ELF-1 (cell line): Measurements from ENCODE around the gene FCRL5.
"Not testable (repeated sequence)": the region's sequence is repeated elsewhere in the genome, so short reads cannot be mapped to it uniquely, and the experiment has no call there.

ENCODE experiments used
- DNase-seq: peaks from one replicate; pipeline ENCODE4 v3.0.0-alpha.2; 2016; ENCODE audit warnings: low read depth, low spot score

Gene FCRL5

DNA sequence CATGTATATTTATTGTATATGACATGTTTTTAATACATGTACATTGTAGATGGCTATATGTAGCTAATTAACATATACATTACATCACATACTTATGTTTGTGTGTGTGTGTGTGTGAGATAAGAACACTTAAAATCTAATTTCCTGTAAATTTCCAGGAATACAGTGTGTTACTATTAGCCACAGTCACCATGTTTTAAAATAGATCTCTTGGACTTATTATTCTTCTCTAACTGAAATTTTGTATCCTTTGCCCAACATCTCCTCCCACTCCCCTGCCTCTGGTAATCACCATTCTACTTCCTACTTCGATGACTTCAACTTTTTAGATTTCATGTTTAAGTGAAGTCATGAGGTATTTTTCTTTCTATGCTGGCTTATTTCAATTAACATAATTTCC lies 64.8 kb downstream of the FCRL5 start:
- DNase-seq, result no peak

DNA sequence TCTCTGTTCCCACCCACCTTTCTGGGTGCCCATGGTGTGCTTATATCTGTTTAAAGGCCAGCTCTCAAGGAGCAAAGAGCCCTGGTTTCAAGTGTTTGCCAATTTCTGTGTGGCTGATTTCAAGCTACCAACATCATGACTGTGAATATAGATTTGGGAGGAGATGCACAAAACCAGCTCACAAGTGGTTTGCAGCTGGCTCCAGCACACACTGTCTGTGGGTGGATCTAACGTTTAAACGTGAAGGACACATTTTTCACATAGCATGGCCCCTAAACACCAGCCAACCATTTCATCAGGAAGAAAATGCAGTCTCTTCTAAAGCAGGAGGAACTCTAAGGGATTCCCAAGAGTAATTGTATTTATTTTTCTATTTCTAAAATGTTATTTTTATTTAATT lies 65.2 kb downstream of the FCRL5 start:
- no peak for DNase-seq

DNA sequence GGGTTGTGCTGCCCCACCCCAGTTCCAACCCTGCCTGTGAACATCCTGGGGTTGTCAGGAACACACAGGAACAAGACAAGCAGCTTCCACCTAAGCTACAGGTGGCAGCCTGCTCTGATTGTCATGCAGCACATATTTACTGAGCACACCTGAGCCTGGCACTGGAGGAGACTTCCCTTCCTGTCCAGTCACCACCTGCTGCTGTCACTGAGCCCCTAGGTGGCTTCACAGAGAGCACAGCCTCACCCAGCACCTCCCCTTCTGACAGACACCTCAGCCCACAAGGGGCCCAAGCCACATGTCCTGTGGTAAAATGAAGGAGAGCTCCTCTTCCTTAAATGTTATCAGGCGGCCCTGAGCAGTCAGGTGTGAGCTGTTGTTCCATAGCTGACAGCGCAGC lies 65.9 kb downstream of the FCRL5 start:
- not testable (repeated sequence) for DNase-seq

DNA sequence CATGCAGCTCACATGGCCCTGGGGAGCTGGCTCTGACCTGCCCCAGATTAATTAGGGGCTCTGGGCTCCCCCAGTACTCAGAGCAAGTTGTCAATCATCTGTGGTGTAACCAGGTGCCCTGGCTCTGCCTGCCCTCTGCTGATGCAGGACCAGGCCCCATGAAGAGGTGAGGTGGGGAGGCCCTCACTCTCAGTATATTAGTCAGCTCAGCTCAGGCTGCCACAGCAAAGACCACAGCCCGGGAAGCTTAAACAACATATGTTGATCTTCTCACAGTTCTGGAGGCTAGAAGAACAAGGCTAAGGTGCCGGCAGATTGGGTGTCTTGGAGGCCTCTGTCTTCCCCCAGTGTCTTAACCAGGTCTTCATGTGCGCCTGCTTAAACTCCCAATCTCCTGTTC lies 66.5 kb downstream of the FCRL5 start:
- no peak for DNase-seq

DNA sequence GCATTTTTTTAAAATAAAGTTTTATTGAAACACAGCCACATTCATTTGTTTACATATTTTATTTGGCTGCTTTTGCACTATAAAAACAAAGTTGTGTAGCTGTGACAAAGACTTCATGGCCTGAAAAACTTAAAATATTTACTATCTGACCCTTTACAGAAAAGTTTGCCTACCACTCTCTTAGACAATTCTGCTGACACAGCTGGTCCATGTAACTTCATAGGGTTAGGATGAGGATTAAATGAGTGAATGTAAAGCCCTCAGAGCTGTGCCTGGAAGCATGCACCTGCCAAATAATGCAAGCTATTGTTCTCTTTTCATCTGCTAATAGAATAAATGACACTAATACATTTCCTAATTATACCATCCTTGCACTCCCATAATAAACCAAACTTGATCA lies 67.7 kb downstream of the FCRL5 start:
- no peak for DNase-seq

DNA sequence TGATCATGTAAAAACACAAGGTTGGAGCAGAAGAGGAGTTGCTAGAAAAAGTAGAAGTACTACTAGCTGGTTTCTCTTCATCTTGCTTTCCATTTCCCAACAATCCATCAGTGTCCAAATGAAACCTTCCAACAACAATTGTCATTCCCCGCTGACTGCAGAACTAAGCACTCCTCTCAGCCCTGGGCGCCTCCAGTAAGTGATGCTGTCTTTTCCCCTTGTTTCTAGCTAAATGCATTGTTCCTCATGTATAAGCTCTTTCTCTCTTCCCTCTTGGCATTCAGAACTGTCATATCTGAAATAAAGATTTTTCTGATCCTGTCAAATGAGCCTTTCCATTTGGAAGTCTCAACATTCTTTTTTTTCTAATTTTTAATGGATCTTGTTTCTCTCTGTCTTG lies 68.7 kb downstream of the FCRL5 start:
- no peak for DNase-seq

DNA sequence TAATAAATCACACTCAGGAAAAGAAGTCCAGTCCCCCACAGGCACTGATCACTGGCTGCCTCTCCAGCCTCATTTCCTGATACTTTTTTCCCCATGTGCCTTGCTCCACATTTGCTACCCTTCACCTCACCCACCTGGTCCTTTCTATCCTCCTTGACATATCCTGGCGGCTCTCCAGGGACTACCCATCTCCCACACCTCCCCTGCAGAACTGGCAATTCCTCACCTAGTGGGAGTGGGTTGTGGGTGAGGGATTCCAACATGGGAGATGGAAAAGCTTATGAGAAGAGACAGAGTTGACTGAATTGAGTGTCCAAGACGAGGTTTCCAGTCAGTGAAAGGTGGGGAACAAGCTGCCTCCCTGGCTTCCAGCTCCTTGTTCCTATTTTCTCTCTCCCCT lies 69.6 kb downstream of the FCRL5 start:
- DNase-seq, result no peak

DNA sequence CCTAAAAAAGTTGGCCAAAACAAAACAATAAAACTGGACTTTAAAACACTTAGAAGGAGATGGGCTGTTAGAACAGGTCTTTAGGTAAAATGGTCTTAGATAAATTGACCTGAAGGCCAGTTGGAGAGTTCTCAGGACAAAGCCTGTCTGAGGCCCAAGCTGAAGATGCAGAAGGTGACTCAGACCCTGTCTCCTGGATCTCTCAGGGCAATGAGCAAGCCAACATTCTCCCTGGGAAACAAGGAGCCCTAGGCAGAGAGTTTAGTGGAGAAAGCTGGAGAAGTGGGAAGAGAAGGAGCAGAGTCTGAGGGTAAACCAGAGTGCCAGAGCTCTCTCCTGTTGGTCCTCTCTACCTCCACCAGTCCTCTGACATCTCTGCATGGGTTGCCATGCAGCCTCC lies 70.1 kb downstream of the FCRL5 start:
- DNase-seq, result no peak

DNA sequence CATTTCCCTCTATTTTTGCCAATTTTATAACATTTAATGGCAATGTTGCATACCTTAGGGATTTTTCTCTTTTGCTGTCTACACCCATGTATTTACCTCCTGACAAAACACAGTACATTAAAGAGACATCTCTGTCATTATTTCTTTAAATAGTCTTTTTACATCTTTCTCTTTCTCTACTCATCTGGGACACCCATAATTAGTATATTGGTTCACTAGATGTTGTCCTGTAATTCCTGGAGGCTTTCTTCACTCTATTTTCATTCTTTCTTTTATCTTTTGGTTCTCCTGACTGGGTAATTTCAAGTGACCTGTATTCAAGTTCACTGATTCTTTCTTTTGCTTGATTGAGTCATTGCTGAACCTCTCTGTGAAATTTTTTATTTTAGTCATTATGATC lies 74.3 kb downstream of the FCRL5 start:
- no peak for DNase-seq

DNA sequence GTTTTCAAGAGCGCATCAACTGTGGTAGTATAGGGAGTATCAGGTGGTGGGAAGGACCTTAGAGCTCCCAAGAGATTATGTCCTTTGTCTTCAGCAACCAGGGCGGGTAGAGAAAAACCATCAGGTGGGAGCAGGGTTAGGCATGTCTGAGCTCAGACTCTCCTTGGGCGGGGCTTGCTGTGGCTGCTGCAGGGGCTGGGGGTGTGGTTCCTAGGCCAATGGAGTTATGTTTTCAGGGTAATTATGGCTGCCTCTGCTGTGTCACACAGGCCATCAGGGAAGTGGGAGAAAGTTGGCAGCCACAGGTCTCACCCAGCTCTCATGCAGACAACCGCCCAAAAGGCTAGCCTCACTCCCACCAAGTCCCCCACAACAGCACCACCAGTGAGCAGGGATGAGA lies 74.9 kb downstream of the FCRL5 start:
- peak; percentile 17 for DNase-seq

DNA sequence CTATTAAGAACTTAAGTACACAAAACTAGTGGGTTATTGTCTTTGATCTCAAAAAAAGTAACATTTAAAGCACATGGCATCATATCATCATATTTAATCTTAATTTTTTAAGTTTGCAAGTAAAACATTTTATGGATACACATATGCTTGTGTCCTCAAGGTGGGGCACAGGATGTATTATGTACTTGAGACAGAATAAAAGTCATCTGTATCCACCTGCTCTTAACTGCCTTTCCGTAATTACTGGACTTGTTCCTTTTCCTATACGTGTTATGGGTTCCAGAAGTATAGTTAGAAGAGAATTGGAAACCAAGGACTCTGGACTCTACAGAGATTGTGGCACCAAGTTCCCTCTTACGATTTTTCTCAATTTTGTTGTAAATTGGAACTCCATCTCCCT lies 79.4 kb downstream of the FCRL5 start:
- DNase-seq, result no peak

DNA sequence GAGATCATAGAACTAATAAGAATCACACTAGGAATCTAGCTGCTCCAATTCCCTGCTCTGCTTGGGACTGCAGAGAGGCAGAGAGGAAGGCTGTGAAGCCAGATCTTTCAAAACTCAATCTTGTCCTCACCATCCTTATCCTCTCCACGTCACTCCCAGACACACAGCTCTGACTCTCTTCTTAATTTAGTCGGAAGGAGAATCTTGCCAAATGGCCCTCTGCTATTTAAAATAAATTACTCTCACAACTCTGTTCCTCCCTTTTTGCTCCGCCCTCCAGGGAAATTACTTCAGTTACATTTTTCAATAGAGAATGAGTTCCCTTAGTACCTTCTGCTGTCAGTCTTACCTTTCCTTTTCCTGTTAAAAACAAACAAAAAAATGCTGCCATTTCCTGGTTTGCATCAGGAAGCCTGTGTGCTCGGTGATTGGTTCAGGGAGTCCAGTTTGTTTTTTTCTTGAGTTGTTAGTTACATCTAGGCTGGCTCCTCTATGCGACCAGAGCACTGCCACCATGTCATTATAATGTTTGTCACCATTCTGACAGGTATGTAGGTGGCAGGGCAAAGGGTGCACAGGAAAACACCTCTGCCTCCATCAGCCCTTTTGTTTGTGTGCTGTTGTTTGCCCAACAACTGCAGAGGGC lies 80.1 kb downstream of the FCRL5 start:
- DNase-seq, result no peak

DNA sequence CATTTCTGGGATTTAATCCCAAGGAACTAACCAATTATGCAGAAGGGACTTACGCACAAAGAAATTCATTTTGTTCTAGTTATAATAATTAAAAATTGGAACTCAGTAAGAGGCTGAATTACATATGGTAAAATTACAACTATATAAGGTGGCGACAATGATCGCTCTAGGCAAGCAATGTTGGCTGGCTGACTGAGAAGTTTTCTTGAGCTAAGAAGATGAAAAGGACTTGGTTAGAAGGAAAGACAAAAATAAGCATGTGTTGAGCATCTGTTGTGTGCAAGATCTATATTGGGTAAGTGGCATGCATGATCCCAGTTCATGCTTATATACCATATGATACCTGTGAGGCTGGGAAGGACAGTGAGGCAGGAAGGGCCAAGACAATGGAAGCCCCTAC lies 80.8 kb downstream of the FCRL5 start:
- DNase-seq, result no peak

DNA sequence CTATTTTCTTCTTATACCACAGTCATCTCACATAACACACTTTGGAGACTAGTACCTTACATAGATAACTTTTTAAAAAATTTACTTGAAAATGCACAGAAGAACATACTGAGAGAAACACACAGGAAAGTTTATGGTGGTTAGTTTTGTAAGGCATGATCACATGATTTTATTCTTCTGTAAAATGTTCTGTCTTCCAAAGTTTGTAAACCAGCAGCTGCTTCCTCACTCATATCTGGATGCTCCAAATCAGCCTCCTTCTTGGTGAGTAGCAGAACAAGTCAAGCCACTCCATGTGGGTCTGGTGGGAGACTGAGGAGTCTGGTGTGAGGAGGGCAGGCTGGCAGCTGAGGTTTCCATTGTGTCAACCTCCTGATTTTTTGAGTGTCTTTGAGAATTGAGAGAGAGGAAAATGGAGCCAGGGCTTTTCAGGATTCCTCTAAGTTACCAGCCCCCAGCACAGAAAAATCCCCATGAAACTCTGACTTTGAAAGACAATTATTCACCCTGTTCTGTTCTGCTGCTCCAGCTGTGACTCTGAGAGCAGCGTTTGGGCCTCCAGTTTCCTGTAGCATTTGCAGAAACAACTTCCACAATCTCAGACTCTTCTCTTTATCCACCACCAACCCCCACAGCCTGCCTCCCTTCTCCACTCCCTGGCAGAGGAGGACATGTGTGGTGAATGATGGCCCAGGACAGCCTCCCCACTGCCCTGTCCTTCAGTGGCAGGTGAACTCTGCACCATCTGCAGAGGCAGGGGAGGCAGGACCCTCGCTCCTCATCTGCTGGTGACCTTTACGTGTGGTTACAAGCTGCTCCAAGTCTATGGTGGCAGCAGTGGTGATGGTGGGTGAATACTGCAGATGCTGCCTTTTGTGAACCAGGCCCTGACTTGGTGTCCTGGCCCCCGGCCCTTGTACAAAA lies 82.3 kb downstream of the FCRL5 start:
- DNase-seq, result no peak

DNA sequence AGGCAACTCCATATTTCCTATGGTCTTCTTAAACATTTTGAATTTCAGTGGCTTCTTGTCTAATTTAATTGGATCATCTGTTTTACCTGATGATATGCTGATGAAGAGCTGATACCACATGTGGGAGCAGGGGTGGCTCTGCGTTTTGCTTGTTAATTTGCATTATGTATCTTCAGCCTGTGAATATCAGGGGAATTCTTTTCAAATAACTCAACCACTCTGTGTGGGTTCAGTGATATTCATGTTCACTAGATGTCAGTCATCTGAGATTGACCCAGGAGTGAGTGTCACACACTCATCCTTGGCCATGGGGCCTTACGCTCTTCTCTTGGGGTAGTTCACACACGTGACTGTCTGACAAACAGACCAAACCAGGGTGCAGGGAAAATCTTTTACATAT lies 83.0 kb downstream of the FCRL5 start:
- DNase-seq, result no peak

DNA sequence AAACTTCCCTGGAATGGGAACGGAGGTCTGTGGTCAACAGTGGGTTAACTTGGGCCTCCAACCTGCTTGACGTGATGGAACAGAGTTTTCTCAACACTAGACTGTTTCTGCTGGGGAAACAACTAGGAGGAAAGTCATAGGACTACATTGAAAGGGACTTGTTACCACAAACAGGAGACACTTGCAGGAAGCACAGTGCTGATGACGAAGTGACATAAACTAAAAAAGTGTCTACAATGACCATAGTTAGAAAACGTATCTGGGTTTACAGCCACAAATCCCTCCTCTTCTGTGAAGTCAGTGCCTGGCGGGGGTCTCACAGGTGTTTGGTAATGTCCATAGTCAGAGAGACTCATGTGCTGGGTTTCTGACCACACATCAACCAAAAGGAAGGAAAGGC lies 86.3 kb downstream of the FCRL5 start:
- no peak for DNase-seq
